HG03025 (cell line): Measurements from ENCODE around the gene NDUFB8.
A peak's percentile ranks its signal among the peaks of the same experiment; 100 is the strongest.
"Not testable (repeated sequence)": the region's sequence is repeated elsewhere in the genome, so short reads cannot be mapped to it uniquely, and the experiment has no call there.

Experiments
- ATAC-seq: cut with Tn5 transposase; IDR thresholded peaks from one replicate; pipeline ENCODE4 v1.9.1; 2021; ENCODE audit warnings: mild to moderate bottlenecking, moderate library complexity; ENCODE audit not compliant: unreplicated experiment, low FRiP score

NDUFB8 gene

GRCh38 chr10:100529475-100530298 is at the start of gene NDUFB8:
NDUFB8 (minus strand) TSS chr10:100529871; CDS start chr10:100529851, 20 bp downstream.
- ATAC-seq = peak; percentile 47

- no peak for ATAC-seq
Measured at GRCh38 chr10:100576282-100576635, 46.6 kb upstream of the NDUFB8 start.

GRCh38 chr10:100575585-100576281 is 46.1 kb upstream of the NDUFB8 start:
- ATAC-seq = no peak

GRCh38 chr10:100575146-100575545 is 45.5 kb upstream of the NDUFB8 start:
- not testable (repeated sequence) for ATAC-seq

- ATAC-seq = no peak
Measured at GRCh38 chr10:100571084-100571856, 41.6 kb upstream of the NDUFB8 start.

GRCh38 chr10:100570506-100570905 is 40.8 kb upstream of the NDUFB8 start:
- no peak for ATAC-seq

- ATAC-seq = no peak
Measured at GRCh38 chr10:100569687-100570481, 40.2 kb upstream of the NDUFB8 start.

- no peak for ATAC-seq
Measured at GRCh38 chr10:100568912-100569311, 39.2 kb upstream of the NDUFB8 start.

GRCh38 chr10:100567826-100568225 is 38.2 kb upstream of the NDUFB8 start:
- ATAC-seq = no peak

GRCh38 chr10:100567249-100567648 is 37.6 kb upstream of the NDUFB8 start:
- ATAC-seq = no peak

GRCh38 chr10:100566561-100566960 is 36.9 kb upstream of the NDUFB8 start:
- no peak for ATAC-seq

- ATAC-seq = no peak
Measured at GRCh38 chr10:100565206-100565985, 35.7 kb upstream of the NDUFB8 start.

- ATAC-seq = no peak
Measured at GRCh38 chr10:100562008-100562672, 32.5 kb upstream of the NDUFB8 start.

- no peak for ATAC-seq
Measured at GRCh38 chr10:100561005-100561404, 31.3 kb upstream of the NDUFB8 start.

GRCh38 chr10:100560248-100560647 is 30.6 kb upstream of the NDUFB8 start:
- ATAC-seq = no peak

- no peak for ATAC-seq
Measured at GRCh38 chr10:100554902-100555301, 25.2 kb upstream of the NDUFB8 start.

GRCh38 chr10:100553929-100554328 is 24.3 kb upstream of the NDUFB8 start:
- ATAC-seq = no peak

GRCh38 chr10:100551738-100552137 is 22.1 kb upstream of the NDUFB8 start:
- no peak for ATAC-seq

GRCh38 chr10:100551196-100551595 is 21.5 kb upstream of the NDUFB8 start:
- ATAC-seq = no peak
